Stimulated activated CD8-positive, alpha-beta memory T cell treated with anti-CD3 and anti-CD28 coated beads, Interleukin-4, amount 100 ng/mL, for 1 hour (primary cell): Measurements from ENCODE around the gene TCF25.

Experiments used
- DNase-seq, 2 donors: peaks; one replicate each; pipeline ENCODE4 v3.0.0-alpha.2; 2020; ENCODE audit warnings: low read depth in 2 of 2, low spot score in 1 of 2

Gene TCF25

GRCh38 chr16:89844739-89845339 is 28.6 kb upstream of the TCF25 start:
- DNase-seq, result no peak

- no peak for DNase-seq
These were observed 28.0 kb upstream of the TCF25 start for GRCh38 chr16:89845417-89845816.

- DNase-seq, result no peak
These were observed 26.1 kb upstream of the TCF25 start for GRCh38 chr16:89847051-89847939.

GRCh38 chr16:89847940-89848297 is 25.5 kb upstream of the TCF25 start:
- DNase-seq, result no peak

GRCh38 chr16:89848974-89849373 is 24.4 kb upstream of the TCF25 start:
- no peak for DNase-seq

GRCh38 chr16:89853306-89853993 is 19.9 kb upstream of the TCF25 start:
- no peak for DNase-seq

GRCh38 chr16:89855301-89855945 is 18.0 kb upstream of the TCF25 start:
- no peak for DNase-seq

GRCh38 chr16:89855986-89856385 is 17.4 kb upstream of the TCF25 start:
- no peak for DNase-seq

GRCh38 chr16:89858973-89859614 is 14.3 kb upstream of the TCF25 start:
- no peak for DNase-seq

- DNase-seq, result no peak
These were observed 13.8 kb upstream of the TCF25 start for GRCh38 chr16:89859615-89860007.

GRCh38 chr16:89860747-89861304 is 12.6 kb upstream of the TCF25 start:
- peak; percentile 36 to 54 for DNase-seq

GRCh38 chr16:89861648-89862047 is 11.7 kb upstream of the TCF25 start:
- DNase-seq, result no peak

GRCh38 chr16:89862732-89863131 is 10.7 kb upstream of the TCF25 start:
- no peak for DNase-seq

- DNase-seq, result no peak
These were observed 9.5 kb upstream of the TCF25 start for GRCh38 chr16:89863741-89864526.

- DNase-seq, result no peak
These were observed 8.9 kb upstream of the TCF25 start for GRCh38 chr16:89864527-89864820.

- DNase-seq, result no peak
These were observed 5.5 kb upstream of the TCF25 start for GRCh38 chr16:89867918-89868317.

GRCh38 chr16:89869911-89870310 is 3.5 kb upstream of the TCF25 start:
- DNase-seq, result no peak

GRCh38 chr16:89870440-89870839 is 3.0 kb upstream of the TCF25 start:
- no peak for DNase-seq

- DNase-seq, result no peak
These were observed 1.5 kb upstream of the TCF25 start for GRCh38 chr16:89871895-89872294.

GRCh38 chr16:89873972-89874689 is 739 bp downstream of the TCF25 start:
- DNase-seq, result peak; percentile 86 to 89
